ENCODE results near the gene FSTL5.

DNA sequence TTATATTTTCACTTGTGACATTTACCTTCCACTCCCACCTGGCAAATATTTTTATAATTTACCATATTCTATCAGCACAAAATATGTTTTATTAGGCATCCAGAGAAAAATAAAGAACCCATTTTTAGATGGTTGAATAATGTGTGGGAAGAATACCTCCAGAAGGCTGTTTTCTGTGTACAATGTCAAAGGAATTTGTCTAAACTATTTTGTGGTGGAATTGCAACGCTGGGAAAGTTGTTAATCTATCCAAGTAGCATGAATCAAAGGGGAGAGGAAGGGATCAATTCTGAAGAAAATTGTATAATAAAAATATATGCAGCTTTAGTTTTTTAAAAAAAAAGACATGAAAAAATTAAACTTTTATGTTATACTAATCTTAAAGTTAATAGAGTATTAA, 706.5 kb downstream of the FSTL5 start:
- TF ChIP-seq EP300 (IDR thresholded peaks at IDR 0.05) (no peak), POLR2A (IDR thresholded peaks at IDR 0.05) (no peak), POLR2AphosphoS5 (IDR thresholded peaks at IDR 0.05) (no peak), CTCF (IDR thresholded peaks at IDR 0.05) (no peak)

Measured in suprapubic skin (tissue), 4 donors.